ENCODE data around the gene PPP1R15B. TPM values are rescaled to one million over a fixed set of nuclear protein-coding genes. Genes with fewer than 3 reads are reported as not detected.

The PPP1R15B gene
- total RNA-seq, 2 donors from 2014 or later = 44.8 to 79.2 TPM

DNA sequence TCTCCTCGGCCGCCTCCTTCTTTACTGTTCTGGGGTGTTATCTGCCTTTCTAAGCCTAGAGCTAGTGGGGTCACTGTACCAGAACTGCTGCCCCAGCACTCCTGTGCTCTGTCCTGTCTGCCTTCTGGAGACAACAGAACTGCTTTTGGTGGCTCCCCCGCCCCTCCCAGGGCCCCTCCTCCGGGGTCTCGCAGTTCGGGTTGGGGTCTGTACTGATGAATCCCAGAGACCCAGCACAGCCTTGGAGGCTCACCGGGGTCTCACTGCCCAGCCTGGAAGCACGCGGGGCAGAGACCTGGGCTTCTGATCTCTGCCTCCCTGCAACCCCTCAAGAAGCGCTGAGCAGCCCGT, 48.7 kb downstream of the PPP1R15B start:
- no peak for DNase-seq
- H3K9ac ChIP-seq (ENCODE audit: extremely low read depth, low read length, poor library complexity, severe bottlenecking) = no peak overlapping the region
- H3K4me3 Mint-ChIP-seq = peak overlapping the region; percentile 41
- H3K27ac Mint-ChIP-seq = no peak overlapping the region
- H3K4me3 ChIP-seq (ENCODE audit: low read length) = peak overlapping the region; percentile 61
- WGBS, 2 experiments (ENCODE audit: insufficient coverage in 1 of 2, insufficient read length in 1 of 2) = 76% methylated on average over 6 to 11 of the region's 11 CpGs
- TF ChIP-seq, protein P1, sequence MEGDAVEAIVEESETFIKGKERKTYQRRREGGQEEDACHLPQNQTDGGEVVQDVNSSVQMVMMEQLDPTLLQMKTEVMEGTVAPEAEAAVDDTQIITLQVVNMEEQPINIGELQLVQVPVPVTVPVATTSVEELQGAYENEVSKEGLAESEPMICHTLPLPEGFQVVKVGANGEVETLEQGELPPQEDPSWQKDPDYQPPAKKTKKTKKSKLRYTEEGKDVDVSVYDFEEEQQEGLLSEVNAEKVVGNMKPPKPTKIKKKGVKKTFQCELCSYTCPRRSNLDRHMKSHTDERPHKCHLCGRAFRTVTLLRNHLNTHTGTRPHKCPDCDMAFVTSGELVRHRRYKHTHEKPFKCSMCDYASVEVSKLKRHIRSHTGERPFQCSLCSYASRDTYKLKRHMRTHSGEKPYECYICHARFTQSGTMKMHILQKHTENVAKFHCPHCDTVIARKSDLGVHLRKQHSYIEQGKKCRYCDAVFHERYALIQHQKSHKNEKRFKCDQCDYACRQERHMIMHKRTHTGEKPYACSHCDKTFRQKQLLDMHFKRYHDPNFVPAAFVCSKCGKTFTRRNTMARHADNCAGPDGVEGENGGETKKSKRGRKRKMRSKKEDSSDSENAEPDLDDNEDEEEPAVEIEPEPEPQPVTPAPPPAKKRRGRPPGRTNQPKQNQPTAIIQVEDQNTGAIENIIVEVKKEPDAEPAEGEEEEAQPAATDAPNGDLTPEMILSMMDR (conservative IDR thresholded peaks at IDR 0.05) = no peak
- peaks cover 19% of the 10 kb centered on the region for H3K4me1 Mint-ChIP-seq
- no peaks in the 10 kb centered on the region for H3K36me3 ChIP-seq (ENCODE audit: control insufficient read depth, insufficient read depth, low read length)
- H3K9me3 Mint-ChIP-seq = no peaks in the 10 kb centered on the region
- H3K4me1 ChIP-seq (ENCODE audit: control insufficient read depth, insufficient read depth, low read length) = peaks cover 5% of the 10 kb centered on the region
- H3K36me3 Mint-ChIP-seq (ENCODE audit: low read depth) = no peaks in the 10 kb centered on the region
- H3K9me3 ChIP-seq (ENCODE audit: control insufficient read depth, low read length) = no peaks in the 10 kb centered on the region
- peaks cover 38% of the 10 kb centered on the region for H3K27me3 Mint-ChIP-seq (ENCODE audit: insufficient read depth)
- H3K27me3 ChIP-seq (ENCODE audit: control insufficient read depth, insufficient read depth, low read length, poor library complexity, severe bottlenecking) = peaks cover 14% of the 10 kb centered on the region
- no peak overlapping the region for H3K27ac ChIP-seq (ENCODE audit: low read depth, low read length)

DNA sequence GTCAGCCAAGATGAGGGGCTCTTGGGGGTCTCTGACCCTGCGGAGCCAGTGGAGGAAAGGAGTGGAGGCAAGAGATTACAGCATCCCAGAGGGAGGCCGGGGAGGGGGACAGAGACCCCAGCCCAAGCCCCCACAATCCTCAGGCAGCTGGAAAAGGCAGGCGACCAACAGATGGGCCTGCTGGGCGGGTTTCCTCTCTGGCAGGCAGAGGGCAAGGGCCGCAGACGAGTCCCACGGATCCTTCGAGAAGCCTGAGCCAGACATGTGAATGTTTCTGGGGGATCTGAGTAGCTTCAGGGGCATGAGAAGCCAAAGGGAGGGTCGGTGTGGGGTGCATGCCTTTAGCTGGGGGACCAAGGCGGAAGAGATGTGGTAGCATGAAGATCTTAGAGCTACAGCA, 49.8 kb downstream of the PPP1R15B start:
- Histone ChIP-seq H3K27me3 (ENCODE audit: control insufficient read depth, insufficient read depth, low read length, poor library complexity, severe bottlenecking) (peaks cover 14% of the 10 kb centered on the region), H3K4me3 (ENCODE audit: low read length) (no peak overlapping the region), H3K9ac (ENCODE audit: extremely low read depth, low read length, poor library complexity, severe bottlenecking) (no peak overlapping the region), H3K9me3 (ENCODE audit: control insufficient read depth, low read length) (no peaks in the 10 kb centered on the region), H3K36me3 (ENCODE audit: control insufficient read depth, insufficient read depth, low read length) (no peaks in the 10 kb centered on the region), H3K27ac (ENCODE audit: low read depth, low read length) (no peak overlapping the region), H3K4me1 (ENCODE audit: control insufficient read depth, insufficient read depth, low read length) (peaks cover 5% of the 10 kb centered on the region)
- TF ChIP-seq, protein P1 (conservative IDR thresholded peaks at IDR 0.05) = no peak
- Mint-ChIP-seq H3K4me3 (no peak overlapping the region), H3K9me3 (no peaks in the 10 kb centered on the region), H3K4me1 (peaks cover 26% of the 10 kb centered on the region), H3K27me3 (ENCODE audit: insufficient read depth) (peaks cover 35% of the 10 kb centered on the region), H3K27ac (no peak overlapping the region), H3K36me3 (ENCODE audit: low read depth) (no peaks in the 10 kb centered on the region)
- WGBS, 2 experiments (ENCODE audit: insufficient coverage in 1 of 2, insufficient read length in 1 of 2) = 84 to 89% methylated on average over 5 to 10 of the region's 10 CpGs
- no peak for DNase-seq

DNA sequence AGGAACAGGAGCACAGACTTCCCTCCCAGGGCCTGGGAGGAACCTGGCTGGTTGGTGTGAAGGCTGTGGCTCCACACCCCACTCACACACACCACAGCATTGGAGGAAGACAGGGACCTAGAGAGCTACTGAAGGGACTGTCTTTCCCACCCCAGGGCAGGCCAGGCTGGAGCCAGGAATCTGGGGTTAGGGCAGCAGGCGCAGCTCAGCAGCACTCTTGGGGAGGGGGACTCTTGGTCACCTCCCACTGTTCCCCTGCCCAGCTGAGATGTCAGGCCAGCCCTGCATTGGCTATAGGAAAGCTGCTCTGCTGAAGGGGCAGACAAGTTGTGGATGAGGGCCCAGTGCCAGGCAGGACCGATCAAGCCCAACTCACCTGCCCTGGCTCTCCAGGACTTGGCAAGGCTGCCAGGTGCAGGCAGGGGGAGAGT, 50.3 kb downstream of the PPP1R15B start:
- Mint-ChIP-seq H3K27me3 (ENCODE audit: insufficient read depth) (peaks cover 33% of the 10 kb centered on the region), H3K36me3 (ENCODE audit: low read depth) (no peaks in the 10 kb centered on the region), H3K9me3 (no peaks in the 10 kb centered on the region), H3K4me3 (no peak overlapping the region), H3K27ac (no peak overlapping the region), H3K4me1 (peaks cover 26% of the 10 kb centered on the region)
- peaks cover 5% of the 10 kb centered on the region for H3K4me1 ChIP-seq (ENCODE audit: control insufficient read depth, insufficient read depth, low read length)
- H3K36me3 ChIP-seq (ENCODE audit: control insufficient read depth, insufficient read depth, low read length) = no peaks in the 10 kb centered on the region
- TF ChIP-seq, protein P1 (conservative IDR thresholded peaks at IDR 0.05) = no peak
- H3K27me3 ChIP-seq (ENCODE audit: control insufficient read depth, insufficient read depth, low read length, poor library complexity, severe bottlenecking) = peaks cover 14% of the 10 kb centered on the region
- DNase-seq = no peak
- H3K4me3 ChIP-seq (ENCODE audit: low read length) = no peak overlapping the region
- H3K27ac ChIP-seq (ENCODE audit: low read depth, low read length) = no peak overlapping the region
- no peaks in the 10 kb centered on the region for H3K9me3 ChIP-seq (ENCODE audit: control insufficient read depth, low read length)
- H3K9ac ChIP-seq (ENCODE audit: extremely low read depth, low read length, poor library complexity, severe bottlenecking) = no peak overlapping the region
- WGBS, 2 experiments (ENCODE audit: insufficient coverage in 1 of 2, insufficient read length in 1 of 2) = 80 to 85% methylated on average over 2 of the region's 2 CpGs
